SKM-1 (cell line): ENCODE data around the gene ISLR2.

Source experiments
- DNase-seq: peaks from one replicate; lab custom pipeline; 2025; ENCODE audit not compliant: unreplicated experiment; lab: John Stamatoyannopoulos, UW

The ISLR2 gene

DNA sequence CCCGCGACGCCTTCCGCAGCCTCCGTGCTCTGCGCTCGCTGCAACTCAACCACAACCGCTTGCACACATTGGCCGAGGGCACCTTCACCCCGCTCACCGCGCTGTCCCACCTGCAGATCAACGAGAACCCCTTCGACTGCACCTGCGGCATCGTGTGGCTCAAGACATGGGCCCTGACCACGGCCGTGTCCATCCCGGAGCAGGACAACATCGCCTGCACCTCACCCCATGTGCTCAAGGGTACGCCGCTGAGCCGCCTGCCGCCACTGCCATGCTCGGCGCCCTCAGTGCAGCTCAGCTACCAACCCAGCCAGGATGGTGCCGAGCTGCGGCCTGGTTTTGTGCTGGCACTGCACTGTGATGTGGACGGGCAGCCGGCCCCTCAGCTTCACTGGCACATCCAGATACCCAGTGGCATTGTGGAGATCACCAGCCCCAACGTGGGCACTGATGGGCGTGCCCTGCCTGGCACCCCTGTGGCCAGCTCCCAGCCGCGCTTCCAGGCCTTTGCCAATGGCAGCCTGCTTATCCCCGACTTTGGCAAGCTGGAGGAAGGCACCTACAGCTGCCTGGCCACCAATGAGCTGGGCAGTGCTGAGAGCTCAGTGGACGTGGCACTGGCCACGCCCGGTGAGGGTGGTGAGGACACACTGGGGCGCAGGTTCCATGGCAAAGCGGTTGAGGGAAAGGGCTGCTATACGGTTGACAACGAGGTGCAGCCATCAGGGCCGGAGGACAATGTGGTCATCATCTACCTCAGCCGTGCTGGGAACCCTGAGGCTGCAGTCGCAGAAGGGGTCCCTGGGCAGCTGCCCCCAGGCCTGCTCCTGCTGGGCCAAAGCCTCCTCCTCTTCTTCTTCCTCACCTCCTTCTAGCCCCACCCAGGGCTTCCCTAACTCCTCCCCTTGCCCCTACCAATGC, 45.1 kb downstream of the ISLR2 start:
- DNase-seq: no peak

DNA sequence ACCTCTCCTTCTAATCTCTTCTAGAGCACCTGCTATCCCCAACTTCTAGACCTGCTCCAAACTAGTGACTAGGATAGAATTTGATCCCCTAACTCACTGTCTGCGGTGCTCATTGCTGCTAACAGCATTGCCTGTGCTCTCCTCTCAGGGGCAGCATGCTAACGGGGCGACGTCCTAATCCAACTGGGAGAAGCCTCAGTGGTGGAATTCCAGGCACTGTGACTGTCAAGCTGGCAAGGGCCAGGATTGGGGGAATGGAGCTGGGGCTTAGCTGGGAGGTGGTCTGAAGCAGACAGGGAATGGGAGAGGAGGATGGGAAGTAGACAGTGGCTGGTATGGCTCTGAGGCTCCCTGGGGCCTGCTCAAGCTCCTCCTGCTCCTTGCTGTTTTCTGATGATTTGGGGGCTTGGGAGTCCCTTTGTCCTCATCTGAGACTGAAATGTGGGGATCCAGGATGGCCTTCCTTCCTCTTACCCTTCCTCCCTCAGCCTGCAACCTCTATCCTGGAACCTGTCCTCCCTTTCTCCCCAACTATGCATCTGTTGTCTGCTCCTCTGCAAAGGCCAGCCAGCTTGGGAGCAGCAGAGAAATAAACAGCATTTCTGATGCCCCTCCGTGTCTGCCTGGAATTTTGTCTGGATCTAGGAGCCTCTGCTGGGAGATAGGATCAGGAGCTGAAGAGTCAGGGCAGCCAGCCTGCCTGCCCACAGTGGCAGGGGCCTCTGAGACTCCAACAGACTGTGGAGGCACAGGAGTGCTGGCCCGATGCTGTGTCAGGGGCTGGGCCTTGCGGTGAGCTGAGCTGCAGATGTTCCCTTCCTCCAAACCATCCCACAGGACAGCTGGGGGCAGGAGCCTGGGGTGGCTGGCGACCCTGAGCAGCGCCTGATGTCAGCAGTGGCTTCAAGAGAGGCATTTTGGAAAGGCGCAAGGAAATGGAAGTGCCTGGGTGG, 46.2 kb downstream of the ISLR2 start:
- no peak for DNase-seq

DNA sequence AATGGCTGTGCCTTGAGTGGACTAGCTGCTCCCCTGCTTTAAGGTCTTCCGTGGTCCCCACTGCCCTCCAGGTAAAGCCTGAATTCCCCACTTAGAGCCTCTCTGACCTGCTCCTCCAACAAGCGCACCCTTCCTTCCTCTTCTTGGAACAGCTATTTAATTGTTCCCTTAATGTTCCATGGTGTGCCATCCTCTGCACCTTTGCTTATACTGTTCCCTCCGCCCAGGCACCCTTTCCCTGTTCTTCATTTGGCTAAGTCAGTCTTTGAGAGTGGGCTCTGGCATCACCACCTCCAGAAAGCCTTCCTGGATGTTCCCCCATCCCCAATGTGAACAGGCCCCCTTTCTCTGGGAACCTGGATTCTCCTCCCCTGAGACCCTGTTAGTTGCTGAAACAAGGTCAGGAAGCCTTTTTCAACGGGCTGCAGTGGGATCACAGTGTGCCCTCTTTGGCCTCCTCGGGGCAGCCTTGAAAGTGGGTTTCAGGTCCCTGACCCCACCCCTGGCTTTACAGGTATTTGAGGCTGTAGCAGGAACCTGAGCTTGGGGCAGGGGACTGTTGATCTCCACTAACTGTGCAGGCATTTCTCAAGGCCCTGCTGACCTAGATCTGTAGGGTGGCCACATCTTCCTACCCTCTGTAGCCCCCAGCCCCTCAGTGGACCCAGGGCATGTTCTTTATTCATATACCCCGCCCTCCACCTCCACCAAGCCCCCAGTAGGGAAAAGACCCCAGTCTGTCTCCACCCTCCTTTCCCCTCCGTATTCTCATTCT, 48.1 kb downstream of the ISLR2 start:
- DNase-seq: no peak

DNA sequence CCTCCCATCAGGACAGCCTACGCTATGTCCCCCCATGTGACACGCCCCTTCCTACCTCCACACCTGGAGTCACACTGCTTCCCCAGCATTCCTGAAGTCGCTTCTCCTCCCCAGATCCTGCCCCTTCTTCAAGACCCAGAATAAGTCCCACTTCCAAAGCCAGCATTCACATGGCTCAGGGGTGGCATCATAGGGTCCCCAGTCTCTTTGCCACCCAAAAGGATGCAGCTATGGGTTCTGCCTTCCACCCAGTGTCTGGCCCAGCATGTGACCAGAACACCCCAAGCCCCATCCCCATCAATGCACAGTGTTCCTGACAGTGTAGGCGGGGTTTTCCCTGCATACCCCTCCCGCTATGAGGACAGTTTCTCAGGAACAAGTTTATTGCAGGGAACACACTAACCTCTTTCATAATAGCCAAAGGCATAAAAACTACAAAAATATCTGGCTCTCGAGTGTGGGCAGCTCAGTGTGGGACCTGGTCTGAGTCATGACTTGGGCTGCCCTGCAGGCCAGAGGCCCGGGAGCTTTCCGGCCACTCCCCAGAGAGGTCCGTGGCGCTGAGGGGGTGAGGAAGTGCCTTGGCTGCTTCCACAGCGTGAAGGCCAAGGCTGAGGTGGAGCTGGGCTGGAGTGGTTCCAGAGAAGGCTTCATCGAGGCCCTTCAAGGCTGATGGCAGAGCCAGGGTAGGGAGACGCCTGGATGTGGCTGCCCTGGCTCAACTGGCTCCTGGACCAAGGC, 48.9 kb downstream of the ISLR2 start:
- no peak for DNase-seq

DNA sequence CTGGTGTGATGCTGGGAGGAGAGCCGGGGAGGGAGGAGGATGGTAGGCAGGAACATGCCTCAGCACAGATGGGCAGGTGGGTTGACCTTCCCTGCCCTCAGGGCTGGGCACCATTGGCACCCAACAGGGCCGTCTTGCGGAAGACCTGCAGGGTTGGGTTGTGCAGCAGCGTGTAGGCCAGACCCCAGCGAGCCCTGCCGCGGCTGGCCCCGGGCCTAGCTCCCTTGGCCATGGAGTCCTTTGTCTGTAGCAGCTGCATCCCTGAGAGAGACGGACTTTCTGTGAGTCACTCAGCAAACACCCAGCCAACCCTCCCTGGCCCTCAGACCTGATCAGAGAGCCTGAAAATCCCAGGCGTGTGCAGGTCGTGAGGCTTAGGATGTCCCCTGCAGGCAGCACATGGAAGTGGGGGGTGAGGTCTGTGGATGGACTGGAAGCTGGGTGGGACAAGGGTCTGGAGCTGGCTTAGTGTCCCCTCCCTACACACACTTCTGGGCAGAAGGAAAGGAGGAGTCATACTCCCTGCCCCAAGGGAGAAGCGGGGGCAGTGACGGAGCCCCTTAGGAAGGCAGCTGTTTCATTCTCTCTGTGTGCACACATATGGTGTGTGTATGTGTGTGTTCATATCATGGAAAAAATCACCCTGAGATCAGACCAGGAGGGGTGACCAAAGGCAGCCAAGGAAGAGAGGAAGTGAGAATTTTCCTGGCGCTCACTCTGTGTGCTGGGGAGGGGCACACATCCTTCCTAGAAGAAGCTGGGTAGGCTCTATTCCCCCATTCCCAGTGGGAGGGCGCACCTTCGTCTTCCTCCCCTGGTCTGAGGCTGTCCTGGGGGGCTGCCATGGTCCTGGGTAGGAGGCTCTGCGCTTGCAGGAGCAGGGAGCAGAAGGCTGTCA, 49.8 kb downstream of the ISLR2 start:
- DNase-seq: no peak

DNA sequence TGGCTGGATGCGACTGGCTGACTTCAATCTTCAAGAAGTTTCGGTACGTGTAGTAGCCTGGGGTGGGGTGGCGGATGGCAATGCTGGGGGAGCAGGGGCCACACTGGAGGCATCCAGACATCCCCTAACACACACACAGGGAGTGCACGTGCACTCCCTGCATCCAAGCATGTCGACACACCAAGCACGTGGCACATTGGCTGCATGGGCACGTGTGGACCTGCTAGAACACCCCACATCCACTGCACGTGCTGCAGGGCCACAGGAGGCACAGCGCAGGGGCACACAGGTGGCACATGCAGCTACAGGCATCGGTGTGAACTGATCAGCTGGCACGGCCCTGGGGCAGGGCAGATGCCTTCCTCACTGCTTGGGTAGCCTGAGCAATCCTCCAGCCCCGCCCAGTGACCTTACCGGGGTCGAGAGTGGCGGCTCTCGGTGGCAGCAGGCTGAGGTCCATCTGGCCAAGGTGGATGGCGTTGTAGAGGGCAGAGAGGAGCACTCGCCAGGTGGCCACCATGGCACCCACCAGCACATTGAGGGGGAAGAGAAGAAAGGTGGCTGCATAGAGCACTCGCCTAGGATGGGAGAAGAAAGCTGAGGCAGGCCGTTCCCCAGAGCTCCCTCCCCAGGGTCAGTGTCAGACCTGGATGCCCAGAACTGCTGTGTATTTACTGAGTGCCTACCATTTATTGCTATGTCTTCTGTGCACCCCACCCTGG, 50.7 kb downstream of the ISLR2 start:
- no peak for DNase-seq

DNA sequence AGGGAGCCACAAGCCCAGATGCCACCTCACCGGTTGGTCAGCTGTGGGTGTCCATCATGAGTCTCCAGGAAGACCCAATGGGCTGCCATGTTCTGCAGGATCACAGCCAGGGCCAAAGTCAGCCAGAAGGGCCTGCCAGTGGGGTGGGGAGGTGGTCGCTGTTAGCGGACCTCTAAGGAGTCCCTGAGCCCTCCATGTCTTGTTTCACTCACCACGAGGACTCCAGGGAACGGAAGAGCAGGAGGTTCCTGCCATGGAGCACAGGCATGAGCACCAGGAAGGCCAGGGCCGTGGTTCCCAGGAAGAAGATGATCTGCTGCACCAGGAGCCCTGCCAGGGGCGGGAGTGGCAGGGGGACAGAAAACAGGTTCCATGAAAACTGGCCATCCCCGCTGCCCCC, 51.7 kb downstream of the ISLR2 start:
- DNase-seq: no peak

DNA sequence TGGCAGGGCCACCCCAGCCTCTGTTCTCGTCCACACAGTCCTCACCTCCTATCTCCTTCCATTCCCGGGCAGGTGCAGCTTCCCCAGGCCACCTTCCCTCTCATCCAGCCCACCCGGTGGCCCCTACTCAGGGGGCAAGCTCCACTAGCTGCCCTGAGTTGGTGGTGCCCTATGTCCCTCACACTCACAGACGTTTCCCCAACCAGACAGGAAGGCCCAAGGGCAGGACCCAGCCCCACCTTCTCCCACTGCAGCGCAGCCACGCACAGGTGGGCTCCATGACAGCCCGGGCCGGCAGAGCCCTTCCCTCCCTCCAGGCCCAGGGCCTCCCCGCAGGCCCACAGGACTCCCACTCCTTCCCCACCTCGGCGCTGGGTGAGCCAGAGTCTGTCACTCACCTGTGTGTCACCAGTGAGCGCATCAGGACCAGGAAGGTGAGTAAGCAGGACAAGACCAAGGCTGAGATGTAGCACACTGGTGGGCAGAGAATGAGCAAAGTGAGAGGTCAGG, 54.3 kb downstream of the ISLR2 start:
- no peak for DNase-seq

DNA sequence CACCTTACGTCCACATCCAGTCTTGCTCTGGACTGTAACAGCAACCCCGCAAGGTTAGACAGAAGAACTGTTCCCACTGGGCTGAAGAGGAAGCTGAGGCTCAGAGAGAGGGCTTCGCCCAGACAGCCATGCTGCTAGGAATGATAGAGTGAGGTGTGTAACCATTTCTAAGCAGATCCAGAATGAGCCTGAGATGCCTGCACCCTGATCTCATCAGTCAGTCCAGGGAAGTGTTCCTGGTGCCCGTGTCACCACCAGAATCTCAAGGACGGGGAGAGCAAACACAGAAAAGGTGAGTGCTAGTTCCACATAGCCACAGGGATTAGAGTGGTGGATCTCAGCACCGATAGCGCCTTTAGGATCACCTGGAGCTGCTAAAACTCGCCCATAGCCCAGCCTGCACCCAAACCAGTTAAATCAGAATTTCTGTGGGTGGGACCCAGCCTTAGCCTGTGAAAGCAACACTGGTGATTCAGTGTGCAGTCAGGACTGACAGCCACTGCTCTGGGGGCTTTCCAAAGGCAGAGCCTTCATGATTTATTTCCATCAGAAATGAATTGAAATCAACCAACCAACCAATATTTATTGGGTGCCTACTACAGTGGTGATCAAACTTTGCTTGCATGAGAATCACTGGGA, 55.4 kb downstream of the ISLR2 start:
- no peak for DNase-seq
